ENCODE results near the gene ZNF106.

Gene ZNF106

GRCh38 chr15:42490671-42491538 is at the start of gene ZNF106:
Gene ZNF106, minus strand, starts transcription at chr15:42491141. Its CDS starts 18,852 bp downstream, at chr15:42472289.
- DNase-seq (ENCODE audit: low read depth) = peak; percentile 84

GRCh38 chr15:42533246-42533645 is 42.3 kb upstream of the ZNF106 start:
- no peak for DNase-seq (ENCODE audit: low read depth)

GRCh38 chr15:42528970-42529369 is 38.0 kb upstream of the ZNF106 start:
- no peak for DNase-seq (ENCODE audit: low read depth)

- no peak for DNase-seq (ENCODE audit: low read depth)
Observed at GRCh38 chr15:42523331-42523730, 32.4 kb upstream of the ZNF106 start.

GRCh38 chr15:42511007-42511391 is 20.1 kb upstream of the ZNF106 start:
- DNase-seq (ENCODE audit: low read depth) = no peak

- DNase-seq (ENCODE audit: low read depth) = no peak
Observed at GRCh38 chr15:42510258-42511006, 19.5 kb upstream of the ZNF106 start.

GRCh38 chr15:42508263-42508690 is 17.3 kb upstream of the ZNF106 start:
- DNase-seq (ENCODE audit: low read depth) = no peak

- DNase-seq (ENCODE audit: low read depth) = no peak
Observed at GRCh38 chr15:42507514-42507913, 16.6 kb upstream of the ZNF106 start.

- DNase-seq (ENCODE audit: low read depth) = no peak
Observed at GRCh38 chr15:42504631-42505030, 13.7 kb upstream of the ZNF106 start.

- DNase-seq (ENCODE audit: low read depth) = no peak
Observed at GRCh38 chr15:42503825-42504224, 12.9 kb upstream of the ZNF106 start.

- no peak for DNase-seq (ENCODE audit: low read depth)
Observed at GRCh38 chr15:42502477-42502876, 11.5 kb upstream of the ZNF106 start.

- DNase-seq (ENCODE audit: low read depth) = no peak
Observed at GRCh38 chr15:42499858-42500609, 9.1 kb upstream of the ZNF106 start.

- DNase-seq (ENCODE audit: low read depth) = no peak
Observed at GRCh38 chr15:42498212-42499068, 7.5 kb upstream of the ZNF106 start.

- peak; percentile 80 for DNase-seq (ENCODE audit: low read depth)
Observed at GRCh38 chr15:42495361-42496212, 4.6 kb upstream of the ZNF106 start, which contains the start of gene SNAP23. Gene SNAP23, plus strand, starts transcription at chr15:42495634. Its CDS starts 16,213 bp downstream, at chr15:42511847.

GRCh38 chr15:42494998-42495360 is 4.0 kb upstream of the ZNF106 start:
- no peak for DNase-seq (ENCODE audit: low read depth)

- DNase-seq (ENCODE audit: low read depth) = no peak
Observed at GRCh38 chr15:42493679-42494078, 2.7 kb upstream of the ZNF106 start.

GRCh38 chr15:42491539-42492225 is 741 bp upstream of the ZNF106 start:
- no peak for DNase-seq (ENCODE audit: low read depth)

- no peak for DNase-seq (ENCODE audit: low read depth)
Observed at GRCh38 chr15:42490291-42490670, 660 bp downstream of the ZNF106 start.

GRCh38 chr15:42483677-42484076 is 7.3 kb downstream of the ZNF106 start:
- no peak for DNase-seq (ENCODE audit: low read depth)

GRCh38 chr15:42482701-42483100 is 8.2 kb downstream of the ZNF106 start:
- no peak for DNase-seq (ENCODE audit: low read depth)

Measured in activated T-cell treated with anti-CD3 and anti-CD28 coated beads for 48 hours (primary cell).